Measurements from ENCODE around the gene TUT4.

DNA sequence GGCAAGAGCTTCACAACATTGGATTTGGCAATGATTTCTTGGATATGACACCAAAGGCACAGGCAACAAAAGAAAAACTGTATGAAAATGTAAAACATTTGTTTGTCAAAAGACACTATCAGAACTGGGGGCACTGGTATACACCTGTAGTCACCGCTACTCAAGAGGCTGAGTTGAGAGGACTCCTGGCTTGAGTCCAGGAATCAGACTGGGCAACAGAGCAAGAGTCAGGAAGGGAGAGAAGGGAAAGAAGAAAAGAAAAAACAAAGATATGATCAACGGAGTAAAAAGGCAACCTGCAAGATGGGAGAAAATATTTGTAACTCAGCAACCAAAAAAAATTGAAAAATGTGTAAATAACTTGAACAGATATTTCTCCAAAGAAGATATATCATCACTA, 6.0 kb upstream of the TUT4 start:
- TF ChIP-seq, protein P1, sequence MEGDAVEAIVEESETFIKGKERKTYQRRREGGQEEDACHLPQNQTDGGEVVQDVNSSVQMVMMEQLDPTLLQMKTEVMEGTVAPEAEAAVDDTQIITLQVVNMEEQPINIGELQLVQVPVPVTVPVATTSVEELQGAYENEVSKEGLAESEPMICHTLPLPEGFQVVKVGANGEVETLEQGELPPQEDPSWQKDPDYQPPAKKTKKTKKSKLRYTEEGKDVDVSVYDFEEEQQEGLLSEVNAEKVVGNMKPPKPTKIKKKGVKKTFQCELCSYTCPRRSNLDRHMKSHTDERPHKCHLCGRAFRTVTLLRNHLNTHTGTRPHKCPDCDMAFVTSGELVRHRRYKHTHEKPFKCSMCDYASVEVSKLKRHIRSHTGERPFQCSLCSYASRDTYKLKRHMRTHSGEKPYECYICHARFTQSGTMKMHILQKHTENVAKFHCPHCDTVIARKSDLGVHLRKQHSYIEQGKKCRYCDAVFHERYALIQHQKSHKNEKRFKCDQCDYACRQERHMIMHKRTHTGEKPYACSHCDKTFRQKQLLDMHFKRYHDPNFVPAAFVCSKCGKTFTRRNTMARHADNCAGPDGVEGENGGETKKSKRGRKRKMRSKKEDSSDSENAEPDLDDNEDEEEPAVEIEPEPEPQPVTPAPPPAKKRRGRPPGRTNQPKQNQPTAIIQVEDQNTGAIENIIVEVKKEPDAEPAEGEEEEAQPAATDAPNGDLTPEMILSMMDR (IDR thresholded peaks at IDR 0.05; ENCODE audit: poor library complexity) = no peak
- no peak for TF ChIP-seq EZH2 (IDR thresholded peaks at IDR 0.05; ENCODE audit: borderline replicate concordance)
- no peak for TF ChIP-seq EZH2phosphoT487 (IDR thresholded peaks at IDR 0.05; ENCODE audit: low read depth, severe bottlenecking, unreplicated experiment)
